ENCODE measurements around the gene GYPC. TPM values are rescaled to one million over a fixed set of nuclear protein-coding genes. Genes with fewer than 3 reads are reported as not detected.
"Not testable (repeated sequence)": the region's sequence is repeated elsewhere in the genome, so short reads cannot be mapped to it uniquely, and the experiment has no call there.

The GYPC gene
- total RNA-seq, 2 experiments from 2014 or later, result 149 to 161 TPM

- CTCF ChIA-PET, result interaction anchor here (1.0 kb wide), 1 partner anchor 49 kb away, joined by 3 read pairs; no protein-coding TSS in a partner anchor
- Mint-ChIP-seq H3K36me3 (ENCODE audit: low read depth) (peaks cover 50% of the 10 kb centered on the region), H3K27me3 (no peaks in the 10 kb centered on the region), H3K27ac (no peak overlapping the region), H3K9me3 (no peaks in the 10 kb centered on the region), H3K4me3 (no peak overlapping the region), H3K4me1 (peaks cover 8% of the 10 kb centered on the region)
- DNase-seq, result no peak
- POLR2A ChIA-PET, result no interaction called here
Measured at GRCh38 chr2:126699018-126699417, 43.1 kb downstream of the GYPC start.

- CTCF ChIA-PET, result interaction anchor here (0.5 to 1.0 kb wide), 2 partner anchors 48 to 608 kb away, joined by 3 to 4 read pairs; no protein-coding TSS in a partner anchor
- H3K9me3 Mint-ChIP-seq, result no peaks in the 10 kb centered on the region
- H3K36me3 Mint-ChIP-seq (ENCODE audit: low read depth), result peaks cover 42% of the 10 kb centered on the region
- H3K27ac Mint-ChIP-seq, result no peak overlapping the region
- H3K4me3 Mint-ChIP-seq, result no peak overlapping the region
- H3K27me3 Mint-ChIP-seq, result no peaks in the 10 kb centered on the region
- DNase-seq, result no peak
- peaks cover 8% of the 10 kb centered on the region for H3K4me1 Mint-ChIP-seq
- POLR2A ChIA-PET, result no interaction called here
Measured at GRCh38 chr2:126699716-126700581, 44.0 kb downstream of the GYPC start.

GRCh38 chr2:126700677-126701076, 44.7 kb downstream of the GYPC start:
- Mint-ChIP-seq H3K9me3 (no peaks in the 10 kb centered on the region), H3K4me1 (peaks cover 8% of the 10 kb centered on the region), H3K27me3 (no peaks in the 10 kb centered on the region), H3K4me3 (no peak overlapping the region), H3K27ac (no peak overlapping the region), H3K36me3 (ENCODE audit: low read depth) (peaks cover 35% of the 10 kb centered on the region)
- ChIA-PET CTCF (no interaction called here), POLR2A (no interaction called here)
- no peak for DNase-seq

DNA sequence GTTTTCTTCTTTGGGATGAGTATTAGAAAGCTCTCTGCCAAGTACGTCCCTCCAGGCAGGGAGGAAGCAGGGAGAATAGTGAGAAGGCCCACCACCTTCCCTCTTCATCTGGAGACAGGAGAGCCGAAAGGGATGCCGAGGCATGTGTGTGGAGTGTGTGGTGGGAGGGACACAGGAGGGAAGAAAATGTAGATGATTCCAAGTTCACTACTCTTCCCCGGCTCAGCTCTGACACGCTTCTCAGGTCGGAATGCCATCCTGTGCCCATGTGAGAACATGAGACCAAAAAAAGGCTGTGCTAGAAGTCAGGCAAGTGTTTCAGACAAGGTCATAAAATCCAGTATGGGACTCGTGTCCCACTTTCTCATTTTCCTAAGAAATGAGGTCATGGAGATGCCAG, 47.4 kb downstream of the GYPC start:
- H3K27ac Mint-ChIP-seq, result no peak overlapping the region
- H3K4me3 Mint-ChIP-seq, result no peak overlapping the region
- H3K9me3 Mint-ChIP-seq, result no peaks in the 10 kb centered on the region
- H3K36me3 Mint-ChIP-seq (ENCODE audit: low read depth), result peaks cover 11% of the 10 kb centered on the region
- no peak for DNase-seq
- ChIA-PET POLR2A (no interaction called here), CTCF (no interaction called here)
- no peaks in the 10 kb centered on the region for H3K27me3 Mint-ChIP-seq
- H3K4me1 Mint-ChIP-seq, result peaks cover 8% of the 10 kb centered on the region

DNA sequence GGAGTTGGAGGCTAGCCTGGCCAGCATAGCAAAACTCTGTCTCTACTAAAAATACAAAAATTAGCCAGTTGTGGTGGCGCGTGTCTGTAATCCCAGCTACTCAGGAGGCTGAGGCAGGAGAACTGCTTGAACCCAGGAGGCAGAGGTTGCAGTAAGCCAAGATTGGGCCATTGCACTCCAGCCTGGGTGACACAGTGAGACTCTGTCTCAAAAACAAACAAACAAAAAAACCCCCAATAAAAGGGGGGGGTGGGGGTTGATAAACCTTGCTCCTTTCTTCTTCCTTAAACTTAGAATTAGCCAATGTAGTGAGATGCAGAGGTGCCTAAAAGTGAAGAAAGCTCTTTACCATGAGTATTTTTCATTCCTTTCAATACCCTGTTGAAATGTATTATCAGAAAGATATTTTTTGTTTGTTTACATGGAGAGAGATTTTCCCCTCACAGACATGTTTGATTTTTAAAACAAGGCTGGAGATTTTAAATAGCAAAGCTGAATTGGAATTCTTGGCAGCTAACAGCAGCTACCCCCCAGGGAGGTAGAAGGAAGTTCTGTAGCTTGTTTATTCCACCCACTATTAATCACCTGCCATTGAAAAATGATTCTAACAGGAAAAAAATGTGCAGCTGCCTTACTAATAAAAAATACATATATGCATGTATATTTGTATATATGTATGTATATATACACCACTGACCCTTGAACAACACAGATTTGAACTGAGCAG, 48.6 kb downstream of the GYPC start:
- ChIA-PET POLR2A (no interaction called here), CTCF (no interaction called here)
- no peak overlapping the region for H3K27ac Mint-ChIP-seq
- DNase-seq, result no peak
- no peaks in the 10 kb centered on the region for H3K27me3 Mint-ChIP-seq
- H3K36me3 Mint-ChIP-seq (ENCODE audit: low read depth), result peaks cover 10% of the 10 kb centered on the region
- H3K9me3 Mint-ChIP-seq, result no peaks in the 10 kb centered on the region
- H3K4me3 Mint-ChIP-seq, result no peak overlapping the region
- H3K4me1 Mint-ChIP-seq, result peaks cover 8% of the 10 kb centered on the region

- no peak for DNase-seq
- CTCF ChIA-PET, result no interaction called here
Measured at GRCh38 chr2:126707191-126707590, 51.2 kb downstream of the GYPC start.

GRCh38 chr2:126707941-126708340, 52.0 kb downstream of the GYPC start:
- H3K4me3 Mint-ChIP-seq, result no peak overlapping the region
- H3K4me1 Mint-ChIP-seq, result no peaks in the 10 kb centered on the region
- H3K9me3 Mint-ChIP-seq, result no peaks in the 10 kb centered on the region
- H3K27me3 Mint-ChIP-seq, result peaks cover 2% of the 10 kb centered on the region
- ChIA-PET POLR2A (no interaction called here), CTCF (no interaction called here)
- H3K27ac Mint-ChIP-seq, result no peak overlapping the region
- no peak for DNase-seq
- H3K36me3 Mint-ChIP-seq (ENCODE audit: low read depth), result no peaks in the 10 kb centered on the region

More at GRCh38 chr2:126707191-126707590, 51.2 kb downstream of the GYPC start:
- Mint-ChIP-seq H3K36me3 (ENCODE audit: low read depth) (no peaks in the 10 kb centered on the region), H3K4me3 (no peak overlapping the region), H3K27ac (no peak overlapping the region), H3K9me3 (no peaks in the 10 kb centered on the region), H3K4me1 (peaks cover under 1% of the 10 kb centered on the region), H3K27me3 (peaks cover 2% of the 10 kb centered on the region)
- POLR2A ChIA-PET, result no interaction called here

- no peaks in the 10 kb centered on the region for H3K36me3 Mint-ChIP-seq (ENCODE audit: low read depth)
- H3K4me1 Mint-ChIP-seq, result no peaks in the 10 kb centered on the region
- no peak for DNase-seq
- H3K9me3 Mint-ChIP-seq, result no peaks in the 10 kb centered on the region
- CTCF ChIA-PET, result interaction anchor here (1.3 kb wide), 1 partner anchor 32 kb away, joined by 3 read pairs; no protein-coding TSS in a partner anchor
- no peak overlapping the region for H3K4me3 Mint-ChIP-seq
- H3K27me3 Mint-ChIP-seq, result peaks cover 2% of the 10 kb centered on the region
- POLR2A ChIA-PET, result no interaction called here
- no peak overlapping the region for H3K27ac Mint-ChIP-seq
Measured at GRCh38 chr2:126714191-126714965, 58.4 kb downstream of the GYPC start.

- H3K9me3 Mint-ChIP-seq, result no peaks in the 10 kb centered on the region
- DNase-seq, result no peak
- no peaks in the 10 kb centered on the region for H3K4me1 Mint-ChIP-seq
- no peaks in the 10 kb centered on the region for H3K36me3 Mint-ChIP-seq (ENCODE audit: low read depth)
- CTCF ChIA-PET, result interaction anchor here (1.3 kb wide), 1 partner anchor 33 kb away, joined by 3 read pairs; no protein-coding TSS in a partner anchor
- peaks cover 2% of the 10 kb centered on the region for H3K27me3 Mint-ChIP-seq
- H3K4me3 Mint-ChIP-seq, result no peak overlapping the region
- POLR2A ChIA-PET, result no interaction called here
- H3K27ac Mint-ChIP-seq, result no peak overlapping the region
Measured at GRCh38 chr2:126715111-126715510, 59.2 kb downstream of the GYPC start.

DNA sequence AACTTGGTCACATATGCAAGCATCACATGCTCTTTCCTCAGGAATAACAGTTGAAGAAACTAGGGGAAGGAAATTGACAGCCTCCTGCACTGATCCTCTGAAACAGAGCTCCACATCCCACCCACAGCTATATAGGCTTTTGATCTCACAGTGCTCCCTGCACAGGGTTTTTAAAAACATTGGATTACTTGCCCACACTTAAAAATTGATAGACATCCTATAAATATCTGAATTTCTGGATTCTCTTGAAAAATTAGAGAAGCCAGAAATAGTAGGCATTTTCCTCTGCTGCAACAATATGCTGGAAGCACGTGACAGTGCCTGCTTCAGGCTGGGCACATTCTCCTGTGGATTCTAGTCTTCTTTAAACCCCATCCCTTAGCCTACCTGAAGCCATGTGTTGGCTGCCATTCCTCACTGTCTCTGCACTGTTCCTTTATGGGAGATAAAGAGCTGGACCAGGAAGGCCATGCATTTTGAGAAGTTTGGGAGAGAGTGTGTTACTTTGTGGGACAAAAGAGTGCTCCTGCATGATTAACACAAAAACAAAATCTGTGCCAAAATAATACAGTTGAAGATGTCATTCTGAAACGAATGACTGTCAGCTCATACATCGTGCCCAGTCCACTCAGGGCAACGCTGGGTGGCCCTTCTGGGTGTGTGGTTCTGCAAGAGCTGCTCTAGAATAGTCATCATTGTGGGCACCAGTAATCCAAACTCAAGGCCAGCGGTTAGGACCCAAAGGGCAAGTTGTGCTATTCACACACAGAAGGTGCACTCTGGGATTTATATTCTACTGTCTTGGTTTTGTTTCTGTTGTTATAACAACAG, 59.8 kb downstream of the GYPC start:
- ChIA-PET POLR2A (no interaction called here), CTCF (interaction anchor here (0.7 kb wide), 1 partner anchor 41 kb away, joined by 4 read pairs; no protein-coding TSS in a partner anchor)
- H3K27me3 Mint-ChIP-seq, result peaks cover 2% of the 10 kb centered on the region
- H3K27ac Mint-ChIP-seq, result no peak overlapping the region
- no peak overlapping the region for H3K4me3 Mint-ChIP-seq
- no peak for DNase-seq
- no peaks in the 10 kb centered on the region for H3K4me1 Mint-ChIP-seq
- no peaks in the 10 kb centered on the region for H3K9me3 Mint-ChIP-seq
- no peaks in the 10 kb centered on the region for H3K36me3 Mint-ChIP-seq (ENCODE audit: low read depth)

- H3K27me3 Mint-ChIP-seq; H3K4me3 Mint-ChIP-seq; DNase-seq; CTCF ChIA-PET; H3K4me1 Mint-ChIP-seq; H3K36me3 Mint-ChIP-seq (ENCODE audit: low read depth); POLR2A ChIA-PET; H3K27ac Mint-ChIP-seq; H3K9me3 Mint-ChIP-seq: not testable (repeated sequence)
Measured at GRCh38 chr2:126717277-126717676, 61.3 kb downstream of the GYPC start.

DNA sequence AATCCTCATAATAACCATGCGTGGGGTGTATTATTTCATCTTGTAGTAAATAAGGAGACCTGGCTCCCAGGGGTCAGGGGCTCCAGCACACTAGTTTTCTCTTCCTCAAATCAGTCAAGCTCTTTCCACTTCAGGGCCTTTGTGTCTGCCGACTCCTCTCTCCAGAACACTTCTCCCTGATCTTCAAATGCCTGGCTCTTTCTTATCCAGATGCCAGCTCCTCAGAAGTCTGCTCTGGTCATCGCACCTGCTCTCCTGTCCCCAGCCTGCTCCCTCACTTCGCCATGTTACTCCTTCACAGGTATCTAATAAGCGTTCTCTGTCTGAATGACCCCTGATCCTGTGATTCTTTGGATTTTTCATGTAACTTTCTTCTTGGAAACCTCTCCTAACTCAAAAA, 62.0 kb downstream of the GYPC start:
- H3K27me3 Mint-ChIP-seq, result no peaks in the 10 kb centered on the region
- ChIA-PET POLR2A (no interaction called here), CTCF (no interaction called here)
- no peak for DNase-seq
- no peak overlapping the region for H3K27ac Mint-ChIP-seq
- no peaks in the 10 kb centered on the region for H3K4me1 Mint-ChIP-seq
- H3K4me3 Mint-ChIP-seq, result no peak overlapping the region
- no peaks in the 10 kb centered on the region for H3K36me3 Mint-ChIP-seq (ENCODE audit: low read depth)
- no peaks in the 10 kb centered on the region for H3K9me3 Mint-ChIP-seq
